ENCODE measurements around the gene DEDD. TPM values are rescaled to one million over a fixed set of nuclear protein-coding genes. Genes with fewer than 3 reads are reported as not detected.
A peak's percentile ranks its signal among the peaks of the same experiment; 100 is the strongest.

DEDD gene
- total RNA-seq, 3 donors from 2014 or later (not counting 1 experiment from before 2014, with no cell fraction given): 40.6 to 44.0 (median 43.0) TPM

DNA sequence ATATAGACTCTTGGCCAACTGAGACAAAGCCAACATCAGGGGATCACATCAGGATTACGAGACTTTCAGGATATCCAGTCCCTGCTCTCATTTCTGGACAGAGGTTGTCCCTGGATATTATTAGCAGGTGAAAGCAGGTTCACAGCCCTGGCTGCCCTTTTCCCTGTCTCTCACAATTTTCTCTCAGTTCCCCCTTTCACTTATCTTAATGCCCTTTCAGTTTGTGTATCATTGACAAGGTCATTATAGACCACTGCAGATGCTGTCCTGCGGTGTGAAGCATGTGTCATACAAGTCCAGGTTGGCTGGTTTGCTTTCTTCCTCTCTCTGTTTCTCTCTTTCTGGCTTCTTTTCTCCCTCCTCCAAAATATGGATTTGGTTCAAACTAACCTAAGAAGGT, 36.5 kb downstream of the DEDD start:
- H3K27ac Mint-ChIP-seq: peak overlapping the region; percentile 97 to 100
- peaks cover 0 to 11% of the 10 kb centered on the region in 2 donors for H3K27me3 Mint-ChIP-seq (ENCODE audit: low read depth in 2 of 2)
- Histone ChIP-seq H3K27me3 (ENCODE audit: control insufficient read depth, insufficient read depth, low read length) (no peaks in the 10 kb centered on the region), H3K4me1 (ENCODE audit: control insufficient read depth, insufficient read depth, low read length) (peaks cover 21% of the 10 kb centered on the region), H3K9me3 (ENCODE audit: control insufficient read depth, insufficient read depth, low read length) (peaks cover 2% of the 10 kb centered on the region), H3K4me3 (ENCODE audit: low read length) (no peak overlapping the region), H3K36me3 (ENCODE audit: control insufficient read depth, insufficient read depth, low read length) (peaks cover 8% of the 10 kb centered on the region), H3K27ac (ENCODE audit: low read length) (no peak overlapping the region)
- peaks cover 22% of the 10 kb centered on the region in 2 donors for H3K4me1 Mint-ChIP-seq
- peaks cover 6% of the 10 kb centered on the region for H3K36me3 Mint-ChIP-seq
- H3K9me3 Mint-ChIP-seq: peaks cover 2 to 3% of the 10 kb centered on the region in 2 donors
- DNase-seq (no peak), ATAC-seq (no peak)
- intact Hi-C loops (cut with micrococcal nuclease): loop anchor here (5.0 kb wide), 2 partner anchors 99 to 329 kb away; no protein-coding TSS in a partner anchor
- no peak overlapping the region for H3K4me3 Mint-ChIP-seq
- 93% methylated on average over 2 of the region's 2 CpGs for WGBS (ENCODE audit: insufficient coverage)
- TF ChIP-seq, protein P1, sequence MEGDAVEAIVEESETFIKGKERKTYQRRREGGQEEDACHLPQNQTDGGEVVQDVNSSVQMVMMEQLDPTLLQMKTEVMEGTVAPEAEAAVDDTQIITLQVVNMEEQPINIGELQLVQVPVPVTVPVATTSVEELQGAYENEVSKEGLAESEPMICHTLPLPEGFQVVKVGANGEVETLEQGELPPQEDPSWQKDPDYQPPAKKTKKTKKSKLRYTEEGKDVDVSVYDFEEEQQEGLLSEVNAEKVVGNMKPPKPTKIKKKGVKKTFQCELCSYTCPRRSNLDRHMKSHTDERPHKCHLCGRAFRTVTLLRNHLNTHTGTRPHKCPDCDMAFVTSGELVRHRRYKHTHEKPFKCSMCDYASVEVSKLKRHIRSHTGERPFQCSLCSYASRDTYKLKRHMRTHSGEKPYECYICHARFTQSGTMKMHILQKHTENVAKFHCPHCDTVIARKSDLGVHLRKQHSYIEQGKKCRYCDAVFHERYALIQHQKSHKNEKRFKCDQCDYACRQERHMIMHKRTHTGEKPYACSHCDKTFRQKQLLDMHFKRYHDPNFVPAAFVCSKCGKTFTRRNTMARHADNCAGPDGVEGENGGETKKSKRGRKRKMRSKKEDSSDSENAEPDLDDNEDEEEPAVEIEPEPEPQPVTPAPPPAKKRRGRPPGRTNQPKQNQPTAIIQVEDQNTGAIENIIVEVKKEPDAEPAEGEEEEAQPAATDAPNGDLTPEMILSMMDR (IDR thresholded peaks at IDR 0.05): no peak

DNA sequence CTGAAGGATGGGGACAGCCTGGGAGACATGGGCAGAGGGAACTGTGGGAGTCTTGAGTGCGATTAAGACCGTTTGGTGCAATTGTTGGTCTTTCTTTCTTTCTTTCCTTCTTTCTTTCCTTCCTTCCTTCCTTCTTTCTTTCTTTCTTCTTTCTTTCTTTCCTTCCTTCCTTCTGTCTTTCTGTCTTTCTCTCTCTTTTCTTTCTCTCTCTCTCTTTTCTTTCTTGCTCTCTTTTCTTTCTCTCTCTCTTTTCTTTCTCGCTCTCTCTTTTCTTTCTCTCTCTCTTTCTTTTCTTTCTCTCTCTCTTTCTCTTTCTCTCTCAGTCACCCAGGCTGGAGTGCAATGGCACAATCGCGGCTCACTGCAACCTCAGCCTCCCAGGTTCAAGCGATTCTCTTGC, 37.2 kb downstream of the DEDD start:
- DNase-seq: no peak
- intact Hi-C loops (cut with micrococcal nuclease): loop anchor here (5.0 kb wide), 2 partner anchors 98 to 328 kb away; no protein-coding TSS in a partner anchor
- H3K4me3 Mint-ChIP-seq: peak overlapping the region; percentile 42

DNA sequence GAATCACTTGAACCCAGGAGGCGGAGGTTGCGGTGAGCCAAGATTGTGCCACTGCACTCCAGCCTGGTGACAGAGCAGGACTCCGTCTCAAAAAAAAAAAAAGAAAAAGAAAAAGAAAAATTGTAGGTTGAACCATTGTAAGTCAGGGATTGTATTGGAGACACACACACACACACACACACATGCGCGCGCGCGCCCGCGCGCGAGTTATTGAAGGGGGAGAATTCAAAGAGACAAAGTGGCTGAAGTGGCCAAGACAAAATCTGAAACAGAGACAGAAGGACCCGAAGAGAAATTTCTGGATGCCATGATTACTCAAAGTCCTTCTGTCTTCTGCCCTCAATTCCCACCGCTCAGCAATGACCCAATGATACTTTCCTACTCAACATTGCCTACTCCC, 38.0 kb downstream of the DEDD start:
- TF ChIP-seq, protein P1 (IDR thresholded peaks at IDR 0.05): no peak
- Mint-ChIP-seq H3K9me3 (peaks cover 2 to 3% of the 10 kb centered on the region in 2 donors), H3K36me3 (peaks cover 6% of the 10 kb centered on the region), H3K4me3 (peak overlapping the region; percentile 35), H3K27me3 (ENCODE audit: low read depth in 2 of 2) (peaks cover 0 to 11% of the 10 kb centered on the region in 2 donors), H3K27ac (no peak overlapping the region), H3K4me1 (peaks cover 22% of the 10 kb centered on the region in 2 donors)
- no peak for DNase-seq
- no peaks in the 10 kb centered on the region for H3K27me3 ChIP-seq (ENCODE audit: control insufficient read depth, insufficient read depth, low read length)
- H3K4me1 ChIP-seq (ENCODE audit: control insufficient read depth, insufficient read depth, low read length): peaks cover 21% of the 10 kb centered on the region
- intact Hi-C loops (cut with micrococcal nuclease): no loop called here
- H3K9me3 ChIP-seq (ENCODE audit: control insufficient read depth, insufficient read depth, low read length): peaks cover 2% of the 10 kb centered on the region
- H3K36me3 ChIP-seq (ENCODE audit: control insufficient read depth, insufficient read depth, low read length): peaks cover 3% of the 10 kb centered on the region
- no peak for ATAC-seq
- H3K4me3 ChIP-seq (ENCODE audit: low read length): no peak overlapping the region
- H3K27ac ChIP-seq (ENCODE audit: low read length): no peak overlapping the region
- WGBS (ENCODE audit: insufficient coverage): 82% methylated on average over 9 of the region's 14 CpGs

More for the DNA sequence above, 37.2 kb downstream of the DEDD start:
- no peak overlapping the region for H3K27ac ChIP-seq (ENCODE audit: low read length)
- Mint-ChIP-seq H3K27ac (peak overlapping the region in 1 of 2 donors; percentile 97), H3K27me3 (ENCODE audit: low read depth in 2 of 2) (peaks cover 0 to 11% of the 10 kb centered on the region in 2 donors), H3K9me3 (peaks cover 2 to 3% of the 10 kb centered on the region in 2 donors), H3K36me3 (peaks cover 6% of the 10 kb centered on the region), H3K4me1 (peaks cover 22% of the 10 kb centered on the region in 2 donors)
- no peak for ATAC-seq
- 95% methylated on average over 6 of the region's 6 CpGs for WGBS (ENCODE audit: insufficient coverage)
- H3K9me3 ChIP-seq (ENCODE audit: control insufficient read depth, insufficient read depth, low read length): peaks cover 2% of the 10 kb centered on the region
- H3K4me1 ChIP-seq (ENCODE audit: control insufficient read depth, insufficient read depth, low read length): peaks cover 21% of the 10 kb centered on the region
- H3K27me3 ChIP-seq (ENCODE audit: control insufficient read depth, insufficient read depth, low read length): no peaks in the 10 kb centered on the region
- TF ChIP-seq, protein P1 (IDR thresholded peaks at IDR 0.05): no peak
- peaks cover 4% of the 10 kb centered on the region for H3K36me3 ChIP-seq (ENCODE audit: control insufficient read depth, insufficient read depth, low read length)
- no peak overlapping the region for H3K4me3 ChIP-seq (ENCODE audit: low read length)

DNA sequence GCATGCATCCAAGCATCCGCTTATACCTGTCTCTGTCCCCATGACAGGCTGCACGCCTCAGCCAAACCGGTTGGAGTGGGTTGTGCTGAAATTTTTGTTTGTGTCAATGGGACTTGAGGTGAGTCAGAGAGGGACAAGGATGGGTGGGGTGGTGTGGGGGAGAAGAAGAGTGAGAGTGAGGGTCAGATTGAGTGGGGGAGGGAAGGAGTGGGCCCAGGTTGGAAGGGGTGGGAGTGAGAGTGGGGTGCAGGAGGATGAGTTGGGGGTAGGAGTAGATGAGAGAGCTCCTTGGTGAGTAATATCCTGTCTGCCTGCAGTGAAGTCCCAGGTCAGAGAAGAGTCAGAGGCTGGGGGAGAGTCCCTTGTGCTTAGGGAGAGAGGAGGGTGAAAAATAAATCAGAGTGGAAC, 39.8 kb downstream of the DEDD start:
- no peak overlapping the region for H3K27ac ChIP-seq (ENCODE audit: low read length)
- DNase-seq: no peak
- peaks cover 8% of the 10 kb centered on the region in 2 donors for H3K4me1 Mint-ChIP-seq

More for the DNA sequence above, 39.8 kb downstream of the DEDD start:
- no peaks in the 10 kb centered on the region for H3K36me3 ChIP-seq (ENCODE audit: control insufficient read depth, insufficient read depth, low read length)
- peaks cover 8% of the 10 kb centered on the region for H3K4me1 ChIP-seq (ENCODE audit: control insufficient read depth, insufficient read depth, low read length)
- H3K9me3 ChIP-seq (ENCODE audit: control insufficient read depth, insufficient read depth, low read length): peaks cover 2% of the 10 kb centered on the region
- H3K4me3 Mint-ChIP-seq: no peak overlapping the region
- no peak overlapping the region for H3K27ac Mint-ChIP-seq
- peaks cover 3% of the 10 kb centered on the region for H3K36me3 Mint-ChIP-seq
- WGBS (ENCODE audit: insufficient coverage): 85% methylated on average over 3 of the region's 3 CpGs
- ATAC-seq: no peak
- H3K27me3 Mint-ChIP-seq (ENCODE audit: low read depth in 2 of 2): peaks cover 0 to 10% of the 10 kb centered on the region in 2 donors
- peaks cover 1 to 2% of the 10 kb centered on the region in 2 donors for H3K9me3 Mint-ChIP-seq
- no peaks in the 10 kb centered on the region for H3K27me3 ChIP-seq (ENCODE audit: control insufficient read depth, insufficient read depth, low read length)
- H3K4me3 ChIP-seq (ENCODE audit: low read length): no peak overlapping the region
- intact Hi-C loops (cut with micrococcal nuclease): no loop called here
- TF ChIP-seq, protein P1 (IDR thresholded peaks at IDR 0.05): no peak

Data from natural killer cell (primary cell).